ENCODE results near the gene JAKMIP2.

Gene JAKMIP2

DNA sequence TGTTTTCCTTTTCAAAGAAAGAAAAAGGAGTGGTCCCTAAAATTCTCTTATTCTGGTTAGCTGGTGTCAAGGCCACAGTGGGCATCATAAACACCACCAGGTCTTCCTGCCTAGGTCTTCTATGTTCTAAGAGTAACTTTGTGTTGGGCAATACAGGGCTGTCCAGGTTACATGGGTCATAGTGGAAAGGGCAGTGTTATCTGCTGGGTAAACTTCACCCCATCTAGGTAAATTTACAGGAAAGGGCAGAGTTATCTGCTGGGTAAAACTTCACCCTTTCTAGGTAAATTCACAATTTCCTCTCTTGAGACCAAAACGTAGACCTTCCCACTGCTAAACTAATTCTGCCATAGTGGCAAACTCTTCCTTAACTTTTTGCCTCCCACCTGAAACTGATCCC, 18.9 kb upstream of the JAKMIP2 start:
- H2BK12ac ChIP-seq (ENCODE audit: low read length) = no peak overlapping the region
- H3K79me2 ChIP-seq (ENCODE audit: control insufficient read depth, insufficient read depth, low read length, poor library complexity) = no peaks in the 10 kb centered on the region
- no peak overlapping the region for H3K18ac ChIP-seq (ENCODE audit: low read length)
- no peak overlapping the region for H3K23ac ChIP-seq (ENCODE audit: low read length)
- no peak overlapping the region for H3K4me2 ChIP-seq (ENCODE audit: low read length)
- H3K4me3 ChIP-seq (ENCODE audit: low read depth, low read length) = no peak overlapping the region
- no peaks in the 10 kb centered on the region for H3K27me3 ChIP-seq (ENCODE audit: insufficient read depth, low read length)
- no peak overlapping the region for H3K9ac ChIP-seq (ENCODE audit: low read length)
- H4K12ac ChIP-seq (ENCODE audit: low read depth, low read length) = no peak overlapping the region
- no peaks in the 10 kb centered on the region for H3K36me3 ChIP-seq (ENCODE audit: control insufficient read depth in 1 of 2, insufficient read depth in 2 of 2, low read length in 2 of 2)
- H2AFZ ChIP-seq (ENCODE audit: insufficient read depth, low read length, poor library complexity) = no peak overlapping the region
- H3K14ac ChIP-seq (ENCODE audit: low read length) = no peak overlapping the region
- DNase-seq = no peak
- H3K4ac ChIP-seq (ENCODE audit: low read depth, low read length) = no peak overlapping the region
- no peaks in the 10 kb centered on the region for H3K9me3 ChIP-seq (ENCODE audit: insufficient read depth, low read depth, low read length)
- no peak overlapping the region for H2BK5ac ChIP-seq (ENCODE audit: low read depth, low read length, poor library complexity)
- H3K79me1 ChIP-seq (ENCODE audit: low read length) = no peaks in the 10 kb centered on the region
- H3K27ac ChIP-seq (ENCODE audit: low read depth, low read length) = no peak overlapping the region
- no peaks in the 10 kb centered on the region for H3K4me1 ChIP-seq (ENCODE audit: control insufficient read depth in 1 of 2, insufficient read depth in 2 of 2, low read length in 2 of 2)
- no peak overlapping the region for H2AK5ac ChIP-seq (ENCODE audit: low read length)
- H4K8ac ChIP-seq (ENCODE audit: low read depth, low read length) = no peak overlapping the region
- no peak overlapping the region for H4K91ac ChIP-seq (ENCODE audit: low read depth, low read length)
- no peak overlapping the region for H2BK120ac ChIP-seq (ENCODE audit: insufficient read depth, low read length, poor library complexity)
- WGBS (ENCODE audit: extremely low coverage, insufficient coverage, insufficient read length) = no CpG with 5 or more reads among the region's 1 CpG

DNA sequence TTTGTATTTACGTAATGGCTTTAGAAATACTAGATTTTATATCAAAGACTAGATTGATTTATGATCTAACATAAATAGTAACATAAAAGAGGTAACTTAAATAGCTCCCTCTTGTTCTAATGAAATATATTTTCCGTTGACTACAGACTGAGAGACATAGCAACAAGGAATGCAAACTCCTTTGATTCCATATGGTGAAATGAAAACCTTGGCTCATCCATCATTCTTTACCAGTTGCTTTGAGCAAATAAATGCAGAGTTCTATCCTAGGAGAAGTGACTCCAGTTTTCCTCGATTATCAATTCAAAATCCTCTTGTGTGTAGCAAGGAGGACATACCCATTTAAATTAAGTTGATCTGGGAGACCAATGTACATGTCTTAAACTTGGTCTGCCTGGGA, 18.0 kb upstream of the JAKMIP2 start:
- H3K36me3 ChIP-seq (ENCODE audit: control insufficient read depth in 1 of 2, insufficient read depth in 2 of 2, low read length in 2 of 2) = no peaks in the 10 kb centered on the region

DNA sequence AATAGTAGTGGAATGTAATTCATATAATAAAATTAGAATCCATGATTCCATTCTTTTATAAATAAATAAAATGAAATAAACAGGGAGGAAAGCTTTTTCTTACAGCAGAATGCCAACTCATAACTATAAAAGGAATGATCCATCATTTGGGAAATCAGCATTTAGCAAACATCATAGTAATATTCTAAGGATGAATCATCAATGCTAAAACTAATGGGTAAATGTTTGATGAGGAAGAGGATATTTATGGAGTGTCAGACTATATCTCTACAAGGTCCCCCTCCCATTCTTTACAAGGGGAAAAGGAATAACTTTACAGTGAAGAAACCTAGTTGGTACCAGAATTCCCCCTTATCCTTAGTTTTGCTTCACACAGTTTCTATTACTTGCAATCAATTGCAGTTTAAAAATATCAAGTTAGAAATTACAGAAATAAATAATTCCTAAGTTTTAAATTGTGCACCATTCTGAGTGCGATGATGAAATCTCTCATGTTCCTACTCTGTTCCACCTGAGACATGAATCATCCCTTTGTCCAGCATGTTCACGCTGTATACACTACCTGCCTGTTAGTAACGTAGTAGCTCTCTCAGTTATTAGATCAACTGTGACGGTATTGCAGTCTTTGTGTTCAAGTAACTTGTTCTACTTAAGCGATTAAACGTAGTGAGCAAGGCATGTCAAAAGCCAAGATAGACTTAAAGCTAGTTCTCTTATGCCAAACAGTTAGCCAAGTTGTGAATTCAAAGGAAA, 14.2 kb upstream of the JAKMIP2 start:
- no peak overlapping the region for H3K9ac ChIP-seq (ENCODE audit: low read length)
- no peaks in the 10 kb centered on the region for H3K4me1 ChIP-seq (ENCODE audit: control insufficient read depth in 1 of 2, insufficient read depth in 2 of 2, low read length in 2 of 2)
- H4K8ac ChIP-seq (ENCODE audit: low read depth, low read length) = no peak overlapping the region
- no peak overlapping the region for H3K4ac ChIP-seq (ENCODE audit: low read depth, low read length)
- H2BK12ac ChIP-seq (ENCODE audit: low read length) = no peak overlapping the region
- no peak overlapping the region for H2AFZ ChIP-seq (ENCODE audit: insufficient read depth, low read length, poor library complexity)
- no peak overlapping the region for H3K27ac ChIP-seq (ENCODE audit: low read depth, low read length)
- no peak for DNase-seq
- no peak overlapping the region for H2BK120ac ChIP-seq (ENCODE audit: insufficient read depth, low read length, poor library complexity)
- no peak overlapping the region for H2AK5ac ChIP-seq (ENCODE audit: low read length)
- no peak overlapping the region for H4K12ac ChIP-seq (ENCODE audit: low read depth, low read length)
- WGBS (ENCODE audit: extremely low coverage, insufficient coverage, insufficient read length) = no CpG with 5 or more reads among the region's 6 CpGs
- H3K79me2 ChIP-seq (ENCODE audit: control insufficient read depth, insufficient read depth, low read length, poor library complexity) = no peaks in the 10 kb centered on the region
- no peaks in the 10 kb centered on the region for H3K79me1 ChIP-seq (ENCODE audit: low read length)
- no peak overlapping the region for H3K4me3 ChIP-seq (ENCODE audit: low read depth, low read length)
- no peaks in the 10 kb centered on the region for H3K27me3 ChIP-seq (ENCODE audit: insufficient read depth, low read length)
- H3K9me3 ChIP-seq (ENCODE audit: insufficient read depth, low read depth, low read length) = no peaks in the 10 kb centered on the region
- H3K18ac ChIP-seq (ENCODE audit: low read length) = no peak overlapping the region
- H3K36me3 ChIP-seq (ENCODE audit: control insufficient read depth in 1 of 2, insufficient read depth in 2 of 2, low read length in 2 of 2) = no peaks in the 10 kb centered on the region
- no peak overlapping the region for H3K23ac ChIP-seq (ENCODE audit: low read length)
- no peak overlapping the region for H4K91ac ChIP-seq (ENCODE audit: low read depth, low read length)
- no peak overlapping the region for H3K4me2 ChIP-seq (ENCODE audit: low read length)
- H2BK5ac ChIP-seq (ENCODE audit: low read depth, low read length, poor library complexity) = no peak overlapping the region
- H3K14ac ChIP-seq (ENCODE audit: low read length) = no peak overlapping the region

More for the DNA sequence above, 18.0 kb upstream of the JAKMIP2 start:
- no peak overlapping the region for H3K4ac ChIP-seq (ENCODE audit: low read depth, low read length)
- no peak overlapping the region for H4K91ac ChIP-seq (ENCODE audit: low read depth, low read length)
- no peak overlapping the region for H2BK12ac ChIP-seq (ENCODE audit: low read length)
- no peak overlapping the region for H3K18ac ChIP-seq (ENCODE audit: low read length)
- no peak overlapping the region for H3K4me2 ChIP-seq (ENCODE audit: low read length)
- H3K23ac ChIP-seq (ENCODE audit: low read length) = no peak overlapping the region
- no peak overlapping the region for H3K4me3 ChIP-seq (ENCODE audit: low read depth, low read length)
- H4K8ac ChIP-seq (ENCODE audit: low read depth, low read length) = no peak overlapping the region
- no peaks in the 10 kb centered on the region for H3K79me1 ChIP-seq (ENCODE audit: low read length)
- DNase-seq = no peak
- WGBS (ENCODE audit: extremely low coverage, insufficient coverage, insufficient read length) = no CpG with 5 or more reads among the region's 3 CpGs
- no peaks in the 10 kb centered on the region for H3K9me3 ChIP-seq (ENCODE audit: insufficient read depth, low read depth, low read length)
- no peak overlapping the region for H2BK120ac ChIP-seq (ENCODE audit: insufficient read depth, low read length, poor library complexity)
- H3K14ac ChIP-seq (ENCODE audit: low read length) = no peak overlapping the region
- no peak overlapping the region for H3K9ac ChIP-seq (ENCODE audit: low read length)
- H3K27ac ChIP-seq (ENCODE audit: low read depth, low read length) = no peak overlapping the region
- H2AK5ac ChIP-seq (ENCODE audit: low read length) = no peak overlapping the region
- H4K12ac ChIP-seq (ENCODE audit: low read depth, low read length) = no peak overlapping the region
- no peak overlapping the region for H2BK5ac ChIP-seq (ENCODE audit: low read depth, low read length, poor library complexity)
- no peak overlapping the region for H2AFZ ChIP-seq (ENCODE audit: insufficient read depth, low read length, poor library complexity)
- H3K79me2 ChIP-seq (ENCODE audit: control insufficient read depth, insufficient read depth, low read length, poor library complexity) = no peaks in the 10 kb centered on the region
- H3K27me3 ChIP-seq (ENCODE audit: insufficient read depth, low read length) = no peaks in the 10 kb centered on the region
- no peaks in the 10 kb centered on the region for H3K4me1 ChIP-seq (ENCODE audit: control insufficient read depth in 1 of 2, insufficient read depth in 2 of 2, low read length in 2 of 2)

DNA sequence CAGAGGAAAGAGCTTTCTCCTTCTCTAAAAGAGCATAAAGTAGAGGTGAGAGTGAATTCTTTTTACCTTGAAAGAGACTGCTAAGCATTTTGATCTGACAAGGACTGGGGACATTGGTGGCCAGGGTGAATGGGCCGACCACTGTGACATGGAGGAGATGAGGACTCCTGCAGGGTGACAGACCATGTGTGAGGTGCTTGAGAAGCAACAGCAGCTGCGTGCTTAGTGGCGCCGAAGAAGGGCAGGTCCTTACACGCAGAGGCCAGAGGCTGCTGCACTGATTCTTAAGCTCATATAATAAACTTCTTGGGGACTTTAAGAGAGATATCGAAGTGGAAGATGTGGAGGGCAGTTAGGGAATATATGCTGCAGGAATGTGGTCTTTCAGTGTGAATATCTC, 8.7 kb upstream of the JAKMIP2 start:
- Histone ChIP-seq H2BK5ac (ENCODE audit: low read depth, low read length, poor library complexity) (no peak overlapping the region), H3K9ac (ENCODE audit: low read length) (no peak overlapping the region), H2AFZ (ENCODE audit: insufficient read depth, low read length, poor library complexity) (no peak overlapping the region), H2BK12ac (ENCODE audit: low read length) (no peak overlapping the region), H4K12ac (ENCODE audit: low read depth, low read length) (no peak overlapping the region), H3K9me3 (ENCODE audit: insufficient read depth, low read depth, low read length) (no peaks in the 10 kb centered on the region), H3K27me3 (ENCODE audit: insufficient read depth, low read length) (no peaks in the 10 kb centered on the region), H2AK5ac (ENCODE audit: low read length) (no peak overlapping the region), H3K79me2 (ENCODE audit: control insufficient read depth, insufficient read depth, low read length, poor library complexity) (no peaks in the 10 kb centered on the region), H4K91ac (ENCODE audit: low read depth, low read length) (no peak overlapping the region), H3K4me1 (ENCODE audit: control insufficient read depth in 1 of 2, insufficient read depth in 2 of 2, low read length in 2 of 2) (no peaks in the 10 kb centered on the region), H4K8ac (ENCODE audit: low read depth, low read length) (no peak overlapping the region), H3K4me2 (ENCODE audit: low read length) (no peak overlapping the region), H3K18ac (ENCODE audit: low read length) (no peak overlapping the region), H3K23ac (ENCODE audit: low read length) (no peak overlapping the region), H3K36me3 (ENCODE audit: control insufficient read depth in 1 of 2, insufficient read depth in 2 of 2, low read length in 2 of 2) (no peaks in the 10 kb centered on the region), H3K4me3 (ENCODE audit: low read depth, low read length) (no peak overlapping the region), H3K14ac (ENCODE audit: low read length) (no peak overlapping the region), H3K79me1 (ENCODE audit: low read length) (no peaks in the 10 kb centered on the region), H2BK120ac (ENCODE audit: insufficient read depth, low read length, poor library complexity) (no peak overlapping the region), H3K27ac (ENCODE audit: low read depth, low read length) (no peak overlapping the region), H3K4ac (ENCODE audit: low read depth, low read length) (no peak overlapping the region)
- no peak for DNase-seq
- WGBS (ENCODE audit: extremely low coverage, insufficient coverage, insufficient read length) = no CpG with 5 or more reads among the region's 6 CpGs
